Epithelial cell of esophagus (primary cell): Measurements from ENCODE around the gene SLC23A2.
A peak's percentile ranks its signal among the peaks of the same experiment; 100 is the strongest.

ENCODE experiments used
- DNase-seq: peaks from one replicate; pipeline ENCODE4 v3.0.0; 2010; ENCODE audit warnings: low read depth
- H3K4me3 ChIP-seq: 2 replicates; pipeline ENCODE4 v1.5.1; 2011; ENCODE audit warnings: mild to moderate bottlenecking, low read length, control low read depth
- TF ChIP-seq, protein P1 (sequence below): IDR thresholded peaks from 2 replicates; pipeline ENCODE4 v1.5.1; 2011; ENCODE audit warnings: low read depth, mild to moderate bottlenecking, low read length, control low read depth, inconsistent platforms; ENCODE audit not compliant: insufficient read depth; ENCODE audit errors: missing control alignments

SLC23A2 gene

DNA sequence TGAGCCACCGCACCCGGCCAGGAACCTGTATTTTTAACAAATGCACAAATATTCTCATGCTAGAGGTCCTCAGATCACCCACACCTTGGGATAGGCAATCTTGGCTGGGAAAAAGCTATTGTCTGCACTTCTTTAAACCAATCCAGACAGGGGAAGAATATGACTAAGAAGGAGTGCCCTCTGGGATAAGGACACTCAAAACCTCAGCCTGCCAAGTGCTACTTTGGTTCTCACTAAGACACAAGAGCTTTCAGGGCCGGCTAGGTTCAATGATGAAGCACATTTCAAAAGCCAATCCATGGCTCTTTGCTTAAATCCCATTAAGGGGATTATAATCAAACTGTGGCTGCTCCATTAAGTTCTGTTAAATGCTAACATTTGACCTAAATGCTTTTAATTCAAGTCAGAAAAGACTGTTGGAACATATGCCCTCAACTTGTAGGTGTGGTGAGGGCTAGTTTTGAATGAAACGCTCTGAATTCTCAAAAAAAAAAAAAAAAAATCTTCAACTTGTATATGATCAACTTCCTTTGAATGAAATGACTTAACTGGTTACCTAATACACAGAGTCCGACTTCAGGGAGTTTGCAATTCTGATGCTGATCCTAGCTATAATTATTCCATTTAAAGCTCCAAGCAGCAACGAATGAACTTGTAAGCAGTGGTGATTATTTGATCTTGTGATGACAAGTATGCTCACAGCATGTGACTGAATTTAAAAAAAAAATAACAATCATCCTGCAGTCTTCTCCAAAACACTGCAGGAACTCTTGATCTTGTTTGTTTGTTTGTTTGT is 56.6 kb downstream of the SLC23A2 start:
- TF ChIP-seq, protein P1, sequence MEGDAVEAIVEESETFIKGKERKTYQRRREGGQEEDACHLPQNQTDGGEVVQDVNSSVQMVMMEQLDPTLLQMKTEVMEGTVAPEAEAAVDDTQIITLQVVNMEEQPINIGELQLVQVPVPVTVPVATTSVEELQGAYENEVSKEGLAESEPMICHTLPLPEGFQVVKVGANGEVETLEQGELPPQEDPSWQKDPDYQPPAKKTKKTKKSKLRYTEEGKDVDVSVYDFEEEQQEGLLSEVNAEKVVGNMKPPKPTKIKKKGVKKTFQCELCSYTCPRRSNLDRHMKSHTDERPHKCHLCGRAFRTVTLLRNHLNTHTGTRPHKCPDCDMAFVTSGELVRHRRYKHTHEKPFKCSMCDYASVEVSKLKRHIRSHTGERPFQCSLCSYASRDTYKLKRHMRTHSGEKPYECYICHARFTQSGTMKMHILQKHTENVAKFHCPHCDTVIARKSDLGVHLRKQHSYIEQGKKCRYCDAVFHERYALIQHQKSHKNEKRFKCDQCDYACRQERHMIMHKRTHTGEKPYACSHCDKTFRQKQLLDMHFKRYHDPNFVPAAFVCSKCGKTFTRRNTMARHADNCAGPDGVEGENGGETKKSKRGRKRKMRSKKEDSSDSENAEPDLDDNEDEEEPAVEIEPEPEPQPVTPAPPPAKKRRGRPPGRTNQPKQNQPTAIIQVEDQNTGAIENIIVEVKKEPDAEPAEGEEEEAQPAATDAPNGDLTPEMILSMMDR = no peak
- H3K4me3 ChIP-seq = no peak overlapping the region
- peak; percentile 41 for DNase-seq

DNA sequence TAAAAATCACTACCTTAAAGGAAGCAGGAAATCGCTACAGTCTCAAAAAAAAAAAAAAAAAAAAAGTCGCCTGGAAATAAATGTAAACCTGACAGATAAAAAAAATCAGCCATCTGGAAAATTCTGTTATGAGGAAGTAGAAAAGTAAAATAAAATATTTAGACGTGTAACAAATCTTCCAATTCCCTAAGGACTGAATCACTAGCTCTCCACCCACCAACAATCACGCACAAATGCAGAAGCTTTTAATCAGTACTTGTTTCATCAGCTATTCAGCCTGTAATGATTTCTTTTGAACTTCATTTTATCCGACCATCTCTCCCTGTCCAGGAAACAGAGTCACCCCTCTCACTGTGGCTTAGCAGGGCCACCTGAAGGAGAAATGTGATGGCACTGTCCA is 59.0 kb downstream of the SLC23A2 start:
- TF ChIP-seq, protein P1 = no peak
- DNase-seq = no peak
- no peak overlapping the region for H3K4me3 ChIP-seq

DNA sequence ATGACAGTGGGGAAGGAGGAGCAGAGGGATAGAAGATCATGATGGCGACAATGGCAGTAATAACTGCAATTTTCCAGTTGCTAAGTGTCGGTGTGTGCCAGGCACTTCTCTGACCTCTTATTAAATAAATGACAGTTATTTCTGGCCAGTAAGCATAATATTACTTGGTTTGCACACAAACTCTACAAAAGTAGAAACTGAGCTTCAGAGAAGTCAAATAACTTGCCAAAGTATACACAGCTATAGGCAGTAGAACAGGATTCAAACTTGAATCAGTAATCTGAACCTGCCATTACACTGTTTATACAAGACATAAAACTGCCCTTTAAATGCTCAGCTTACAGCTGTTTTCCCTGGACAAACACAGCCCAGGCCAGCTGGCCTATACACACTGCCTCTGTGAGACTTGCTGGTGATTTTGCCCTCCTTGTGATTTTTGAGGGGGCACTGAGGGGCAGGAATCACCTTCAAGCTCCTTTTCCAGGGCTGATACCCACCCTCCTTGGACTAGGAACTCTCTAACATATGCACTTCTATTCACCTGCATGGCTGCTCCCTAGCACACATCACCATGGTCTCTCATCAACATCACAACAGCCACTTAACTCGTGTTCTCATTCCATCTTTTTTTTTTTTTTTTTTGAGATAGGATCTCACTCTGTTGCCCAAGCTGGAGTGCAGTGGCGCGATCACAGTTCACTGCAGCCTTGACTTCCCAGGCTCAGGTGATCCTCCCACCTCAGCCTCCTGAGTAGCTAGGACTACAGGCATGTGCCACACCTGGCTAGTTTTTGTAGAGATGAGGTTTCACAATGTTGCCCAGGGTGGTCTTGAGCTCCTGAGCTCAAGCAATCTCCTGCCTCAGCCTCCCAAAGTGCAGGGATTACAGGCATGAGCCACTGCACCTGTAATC is 63.6 kb downstream of the SLC23A2 start:
- DNase-seq = no peak
- TF ChIP-seq, protein P1 = no peak
- no peak overlapping the region for H3K4me3 ChIP-seq

DNA sequence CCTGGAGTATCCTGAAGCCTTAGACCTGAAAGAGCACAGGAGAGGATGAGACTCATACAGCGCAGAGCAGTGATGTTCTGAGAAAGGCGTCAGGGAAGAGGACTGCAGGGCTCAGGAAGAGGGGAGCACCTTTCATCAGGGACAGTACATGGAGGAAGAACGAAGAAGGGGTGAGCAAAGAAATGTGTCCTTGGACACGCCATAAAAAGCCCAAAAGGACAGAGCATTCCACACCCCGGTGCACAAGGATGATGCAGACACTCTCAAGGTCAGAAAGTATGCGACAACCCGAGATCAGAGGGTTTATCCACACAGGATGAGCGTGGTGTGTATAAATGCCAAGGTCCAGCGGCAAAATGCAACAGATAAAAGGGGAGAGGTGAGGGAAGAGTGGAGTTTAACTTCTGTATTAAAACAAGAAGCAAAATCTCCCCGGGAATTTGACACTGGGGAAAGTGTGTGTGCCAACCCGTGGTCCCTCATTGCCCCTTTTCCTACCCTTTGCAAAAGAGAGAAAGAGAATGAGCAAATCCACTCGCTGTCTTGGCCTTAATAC is 64.4 kb downstream of the SLC23A2 start:
- no peak for DNase-seq
- no peak overlapping the region for H3K4me3 ChIP-seq
- TF ChIP-seq, protein P1 = no peak

DNA sequence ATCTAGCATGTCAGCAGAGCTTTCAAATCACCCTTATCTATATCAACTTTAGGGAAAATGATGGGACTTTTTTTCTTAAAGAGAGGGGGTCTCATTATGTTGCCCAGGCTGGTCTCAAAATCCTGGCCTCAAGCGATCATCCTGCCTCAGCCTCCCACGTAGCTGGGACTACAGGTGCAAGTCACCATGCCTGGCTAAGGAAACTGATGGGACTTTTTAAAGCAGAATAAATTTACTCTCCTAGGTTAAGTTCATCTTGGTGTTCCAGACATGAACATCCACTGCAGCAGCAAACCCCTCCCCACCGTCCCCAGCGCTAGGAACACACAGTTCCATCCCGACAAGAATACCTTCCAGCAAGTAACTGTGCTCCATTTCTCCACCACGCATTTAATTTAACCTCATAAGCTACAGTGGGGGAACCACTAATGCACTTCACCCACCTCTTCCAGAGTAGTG is 64.9 kb downstream of the SLC23A2 start:
- TF ChIP-seq, protein P1 = no peak
- no peak for DNase-seq
- H3K4me3 ChIP-seq = no peak overlapping the region

DNA sequence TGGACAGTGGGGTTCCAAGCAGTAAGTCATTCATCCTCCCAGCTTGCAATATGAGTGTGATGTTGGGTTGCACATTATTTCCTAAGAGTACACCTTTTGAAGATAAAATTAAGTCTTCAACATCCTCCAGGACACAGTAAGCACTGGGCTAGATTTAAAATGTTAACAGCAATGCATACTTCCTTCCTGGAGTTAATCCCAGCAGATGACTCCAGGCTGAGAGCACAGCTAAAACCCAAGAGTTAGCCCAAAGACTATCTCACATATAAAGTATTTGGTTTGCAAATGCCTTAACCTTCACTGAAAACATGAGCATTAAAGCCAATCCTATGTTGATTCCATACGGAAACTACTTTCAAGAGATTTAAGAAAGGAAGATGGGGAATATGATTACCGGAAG is 69.2 kb downstream of the SLC23A2 start:
- no peak for DNase-seq
- TF ChIP-seq, protein P1 = no peak
- H3K4me3 ChIP-seq = no peak overlapping the region
